ENCODE data around the gene MCHR1. TPM values are rescaled to one million over a fixed set of nuclear protein-coding genes. Genes with fewer than 3 reads are reported as not detected.

The MCHR1 gene, protein sequence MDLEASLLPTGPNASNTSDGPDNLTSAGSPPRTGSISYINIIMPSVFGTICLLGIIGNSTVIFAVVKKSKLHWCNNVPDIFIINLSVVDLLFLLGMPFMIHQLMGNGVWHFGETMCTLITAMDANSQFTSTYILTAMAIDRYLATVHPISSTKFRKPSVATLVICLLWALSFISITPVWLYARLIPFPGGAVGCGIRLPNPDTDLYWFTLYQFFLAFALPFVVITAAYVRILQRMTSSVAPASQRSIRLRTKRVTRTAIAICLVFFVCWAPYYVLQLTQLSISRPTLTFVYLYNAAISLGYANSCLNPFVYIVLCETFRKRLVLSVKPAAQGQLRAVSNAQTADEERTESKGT
- total RNA-seq (2014; rRNA removed; shearing (Covaris generic)) = 2.8 and 4.8 TPM in 2 replicates

GRCh38 chr22:40679249-40679963, at the start of gene MCHR1:
Gene MCHR1, plus strand, starts transcription at chr22:40679484. Its CDS starts 169 bp downstream, at chr22:40679653.
- Histone ChIP-seq H3K4me3 (ENCODE audit: insufficient read depth, low read depth, low read length) (peak within 1 kb of the TSS; percentile 31), H3K36me3 (replicated peaks; ENCODE audit: control insufficient read depth, insufficient read depth, low read length) (no peaks in the 10 kb centered on the region), H3K27me3 (ENCODE audit: control insufficient read depth, insufficient read depth, low read length) (no peaks in the 10 kb centered on the region)
- DNase-seq = peak; percentile 83

DNA sequence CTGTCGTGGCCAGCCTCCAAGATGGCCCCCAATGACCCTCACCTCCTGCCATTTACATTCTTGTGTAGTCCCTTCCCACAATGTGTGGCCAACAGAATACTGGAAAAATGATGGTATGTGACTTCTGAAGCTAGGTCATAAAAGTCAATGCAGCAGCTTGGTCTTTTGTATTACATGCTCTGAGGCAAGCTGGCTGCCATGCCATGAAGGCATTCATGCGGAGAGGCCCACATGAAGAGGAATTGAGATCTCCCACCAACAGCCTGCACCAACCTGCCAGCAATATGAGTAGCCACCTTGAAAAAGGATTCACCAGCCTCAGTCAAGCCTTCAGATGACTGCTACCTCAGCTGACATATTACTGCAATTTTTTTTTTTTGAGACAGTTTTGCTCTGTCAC, 47.4 kb upstream of the MCHR1 start:
- Histone ChIP-seq H3K4me3 (ENCODE audit: insufficient read depth, low read depth, low read length) (no peak overlapping the region), H3K36me3 (replicated peaks; ENCODE audit: control insufficient read depth, insufficient read depth, low read length) (no peaks in the 10 kb centered on the region), H3K27me3 (ENCODE audit: control insufficient read depth, insufficient read depth, low read length) (no peaks in the 10 kb centered on the region)
- DNase-seq = no peak

GRCh38 chr22:40633036-40633435, 46.2 kb upstream of the MCHR1 start:
- no peak for DNase-seq
- Histone ChIP-seq H3K27me3 (ENCODE audit: control insufficient read depth, insufficient read depth, low read length) (no peaks in the 10 kb centered on the region; the same call in 1 of the 2 replicates), H3K36me3 (replicated peaks; ENCODE audit: control insufficient read depth, insufficient read depth, low read length) (no peaks in the 10 kb centered on the region), H3K4me3 (ENCODE audit: insufficient read depth, low read depth, low read length) (no peak overlapping the region)

GRCh38 chr22:40634119-40634903, 45.0 kb upstream of the MCHR1 start:
- DNase-seq = no peak
- no peaks in the 10 kb centered on the region for H3K36me3 ChIP-seq (replicated peaks; ENCODE audit: control insufficient read depth, insufficient read depth, low read length)
- no peak overlapping the region for H3K4me3 ChIP-seq (ENCODE audit: insufficient read depth, low read depth, low read length)
- H3K27me3 ChIP-seq (ENCODE audit: control insufficient read depth, insufficient read depth, low read length) = no peaks in the 10 kb centered on the region; the same call in 1 of the 2 replicates

- DNase-seq = no peak
- Histone ChIP-seq H3K27me3 (ENCODE audit: control insufficient read depth, insufficient read depth, low read length) (no peaks in the 10 kb centered on the region; the same call in 1 of the 2 replicates), H3K4me3 (ENCODE audit: insufficient read depth, low read depth, low read length) (peak overlapping the region; percentile 86), H3K36me3 (replicated peaks; ENCODE audit: control insufficient read depth, insufficient read depth, low read length) (no peaks in the 10 kb centered on the region)
Measured at GRCh38 chr22:40635043-40635939, 44.0 kb upstream of the MCHR1 start.

DNA sequence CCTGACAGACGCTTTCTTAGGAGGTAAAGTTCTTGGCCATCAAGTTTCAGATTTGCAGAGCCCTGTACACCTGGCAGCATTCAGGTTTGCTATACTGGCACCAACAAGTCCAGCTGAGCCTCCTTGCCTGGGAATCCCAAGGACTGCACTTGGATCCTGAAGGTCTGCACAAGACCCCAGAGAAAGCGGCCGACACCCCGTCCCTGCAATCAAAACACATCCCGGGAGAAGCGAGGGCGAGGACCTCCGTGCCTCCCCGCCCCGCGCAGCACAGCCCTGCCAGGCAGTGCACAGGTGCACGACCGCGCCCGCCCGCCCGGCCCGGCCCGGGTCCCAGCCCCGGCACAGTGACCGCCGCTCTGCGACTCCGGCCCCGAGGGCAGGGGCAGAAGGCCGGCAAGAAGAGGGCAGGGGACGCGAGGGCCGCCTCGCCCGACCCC, 43.3 kb upstream of the MCHR1 start:
- DNase-seq = no peak
- Histone ChIP-seq H3K36me3 (replicated peaks; ENCODE audit: control insufficient read depth, insufficient read depth, low read length) (no peaks in the 10 kb centered on the region), H3K4me3 (ENCODE audit: insufficient read depth, low read depth, low read length) (peak overlapping the region; percentile 86), H3K27me3 (ENCODE audit: control insufficient read depth, insufficient read depth, low read length) (no peaks in the 10 kb centered on the region; the same call in 1 of the 2 replicates)

DNA sequence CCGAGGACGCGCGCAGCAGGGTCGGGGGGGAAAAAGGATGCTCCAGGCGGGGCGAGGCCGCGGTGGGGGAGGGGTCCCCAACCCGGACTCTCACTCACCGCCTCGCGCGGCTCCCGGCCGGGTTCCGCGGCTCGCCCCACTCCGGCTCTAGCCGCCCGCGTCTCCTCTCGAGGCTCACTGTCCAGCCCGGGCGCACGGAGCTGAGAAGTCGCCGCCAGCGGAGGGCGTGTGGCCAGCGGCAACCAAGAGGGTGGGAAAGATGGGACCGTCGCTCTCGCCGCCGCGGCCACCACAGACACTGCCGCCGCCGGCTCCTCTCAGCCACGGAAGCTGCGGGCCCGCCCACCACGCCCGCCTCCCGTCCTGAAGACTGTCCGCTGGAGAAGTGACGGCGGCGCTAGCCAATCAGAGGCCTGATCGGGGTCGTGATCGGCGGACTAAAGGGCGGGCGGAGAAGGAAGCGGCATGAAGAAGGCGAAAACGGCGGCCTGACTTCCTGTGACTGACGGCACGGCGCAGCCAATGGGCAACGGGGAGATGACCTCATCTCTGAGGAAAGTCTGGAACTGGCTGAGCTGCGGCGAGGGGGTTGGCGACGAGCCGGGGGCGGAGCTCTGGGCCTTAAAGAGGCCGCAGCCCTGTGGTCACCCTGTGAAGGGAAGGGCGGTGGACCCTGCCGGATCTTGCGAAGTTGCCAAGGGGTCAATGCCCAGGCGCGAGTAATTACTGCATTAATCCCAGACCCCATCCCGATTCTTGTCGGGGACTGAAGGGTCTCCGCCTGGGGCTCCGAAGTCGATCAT, 42.7 kb upstream of the MCHR1 start, which contains the start of gene MRTFA:
Gene MRTFA, minus strand, starts transcription at position 340 of the 803 bp plus-strand sequence.
- H3K36me3 ChIP-seq (replicated peaks; ENCODE audit: control insufficient read depth, insufficient read depth, low read length) = no peaks in the 10 kb centered on the region
- no peaks in the 10 kb centered on the region; the same call in 1 of the 2 replicates for H3K27me3 ChIP-seq (ENCODE audit: control insufficient read depth, insufficient read depth, low read length)
- H3K4me3 ChIP-seq (ENCODE audit: insufficient read depth, low read depth, low read length) = peak within 1 kb of the TSS; percentile 86
- DNase-seq = peak; percentile 97

DNA sequence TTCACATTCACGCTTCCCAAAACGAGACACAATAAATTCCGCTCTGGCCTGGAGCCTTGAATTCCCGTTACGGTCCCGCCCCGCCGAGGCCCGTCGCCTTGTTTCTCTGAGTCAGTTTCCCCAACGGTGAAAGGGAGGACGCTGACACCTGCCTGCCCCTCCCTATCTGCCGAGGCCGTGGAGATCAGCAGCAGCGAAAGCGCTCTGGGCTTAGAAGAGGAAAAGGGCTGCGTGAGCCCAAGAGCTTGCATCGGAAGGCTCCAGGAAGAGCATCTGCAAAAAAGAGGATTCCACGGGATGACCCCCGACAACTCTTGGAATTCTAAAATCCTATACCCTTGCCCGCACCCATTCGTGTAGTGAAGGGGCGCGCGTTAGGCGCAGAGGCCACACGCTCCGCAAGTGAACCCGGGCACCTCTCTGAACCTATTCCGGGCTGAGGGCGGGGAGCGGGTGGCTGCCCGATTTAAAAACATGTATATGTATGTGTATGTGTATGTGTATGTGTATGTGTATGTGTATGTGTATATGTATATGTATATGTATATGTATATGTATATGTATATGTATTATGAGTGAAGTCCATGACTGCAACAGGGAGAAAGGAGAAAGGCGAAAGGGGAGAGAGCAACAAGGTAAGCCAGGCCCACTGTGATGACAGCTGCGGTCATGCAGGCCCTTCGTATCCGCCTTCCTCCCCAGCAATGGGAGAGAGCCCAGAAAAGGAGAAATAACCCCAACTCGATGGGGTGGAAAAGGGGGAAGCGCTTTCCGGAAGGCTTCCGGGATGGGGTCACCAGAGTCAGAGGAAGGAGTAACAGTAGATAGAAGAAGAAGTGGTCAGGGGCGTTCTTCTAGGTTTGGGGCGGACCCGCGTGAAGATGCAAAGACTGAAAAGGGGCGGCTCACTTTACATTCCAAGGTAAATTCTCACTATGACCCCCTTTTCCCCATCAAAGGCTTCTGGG, 41.8 kb upstream of the MCHR1 start:
- DNase-seq = no peak
- Histone ChIP-seq H3K36me3 (replicated peaks; ENCODE audit: control insufficient read depth, insufficient read depth, low read length) (no peaks in the 10 kb centered on the region), H3K27me3 (ENCODE audit: control insufficient read depth, insufficient read depth, low read length) (no peaks in the 10 kb centered on the region; the same call in 1 of the 2 replicates), H3K4me3 (ENCODE audit: insufficient read depth, low read depth, low read length) (peak overlapping the region; percentile 70)

- H3K4me3 ChIP-seq (ENCODE audit: insufficient read depth, low read depth, low read length) = no peak overlapping the region
- no peaks in the 10 kb centered on the region for H3K36me3 ChIP-seq (replicated peaks; ENCODE audit: control insufficient read depth, insufficient read depth, low read length)
- H3K27me3 ChIP-seq (ENCODE audit: control insufficient read depth, insufficient read depth, low read length) = no peaks in the 10 kb centered on the region; the same call in 1 of the 2 replicates
- no peak for DNase-seq
Measured at GRCh38 chr22:40638261-40638660, 41.0 kb upstream of the MCHR1 start.

- H3K36me3 ChIP-seq (replicated peaks; ENCODE audit: control insufficient read depth, insufficient read depth, low read length) = no peaks in the 10 kb centered on the region
- DNase-seq = no peak
- H3K4me3 ChIP-seq (ENCODE audit: insufficient read depth, low read depth, low read length) = no peak overlapping the region
- no peaks in the 10 kb centered on the region; the same call in 1 of the 2 replicates for H3K27me3 ChIP-seq (ENCODE audit: control insufficient read depth, insufficient read depth, low read length)
Measured at GRCh38 chr22:40641269-40641668, 38.0 kb upstream of the MCHR1 start.

DNA sequence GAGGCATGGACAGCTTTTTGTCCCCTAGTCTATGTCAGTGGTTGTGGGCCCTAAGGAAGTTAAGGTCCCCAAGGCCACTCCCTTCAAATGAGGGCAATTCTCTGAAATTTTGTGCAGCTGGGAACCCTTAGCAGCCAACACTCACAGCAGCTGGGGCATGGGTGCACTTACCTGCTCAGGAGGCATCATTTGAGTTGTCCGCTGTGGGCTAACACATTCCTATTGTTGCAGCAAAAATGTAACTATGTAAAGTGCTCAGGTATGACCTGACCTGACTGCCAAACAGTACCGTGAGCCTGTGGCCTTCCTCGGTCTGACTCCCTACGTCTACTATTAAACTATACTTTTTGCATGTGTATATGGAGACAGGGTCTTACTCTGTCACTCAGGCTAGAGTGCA, 37.0 kb upstream of the MCHR1 start:
- no peak for DNase-seq

DNA sequence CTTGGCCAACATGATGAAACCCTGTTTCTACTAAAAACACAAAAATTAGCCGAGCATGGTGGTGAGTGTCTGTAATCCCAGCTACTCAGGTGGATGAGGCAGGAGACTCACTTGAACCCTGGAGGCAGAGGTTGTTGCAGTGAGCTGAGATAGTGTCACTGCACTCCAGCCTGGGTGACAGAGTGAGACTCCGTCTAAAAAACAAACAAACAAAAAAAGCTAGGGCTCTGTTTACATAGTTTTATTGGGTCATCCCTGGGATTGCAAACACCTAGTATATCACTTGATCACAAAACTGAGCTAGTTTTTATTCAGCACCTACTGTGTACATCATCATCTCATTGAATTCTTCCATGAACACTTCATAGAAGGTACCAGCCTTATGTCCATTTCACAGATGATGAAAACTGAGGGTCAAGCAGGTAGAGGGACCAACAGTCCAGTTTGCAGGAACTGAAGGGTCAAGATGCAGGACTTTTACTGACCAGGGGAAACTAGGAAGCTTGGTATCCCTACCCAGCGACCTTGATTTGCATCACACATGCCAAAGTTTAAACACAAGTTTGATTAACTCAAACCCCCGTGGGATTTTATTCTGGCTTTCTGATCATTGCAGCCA, 33.6 kb upstream of the MCHR1 start:
- H3K4me3 ChIP-seq (ENCODE audit: insufficient read depth, low read depth, low read length) = no peak overlapping the region
- no peaks in the 10 kb centered on the region for H3K36me3 ChIP-seq (replicated peaks; ENCODE audit: control insufficient read depth, insufficient read depth, low read length)
- DNase-seq = no peak
- H3K27me3 ChIP-seq (ENCODE audit: control insufficient read depth, insufficient read depth, low read length) = no peaks in the 10 kb centered on the region

More for the DNA sequence above, 37.0 kb upstream of the MCHR1 start:
- no peak overlapping the region for H3K4me3 ChIP-seq (ENCODE audit: insufficient read depth, low read depth, low read length)
- no peaks in the 10 kb centered on the region; the same call in 1 of the 2 replicates for H3K27me3 ChIP-seq (ENCODE audit: control insufficient read depth, insufficient read depth, low read length)
- no peaks in the 10 kb centered on the region for H3K36me3 ChIP-seq (replicated peaks; ENCODE audit: control insufficient read depth, insufficient read depth, low read length)

Data from H7 (cell line).